T-cell (primary cell): ENCODE results near the gene KRT15. TPM values are rescaled to one million over a fixed set of nuclear protein-coding genes. Genes with fewer than 3 reads are reported as not detected.
A peak's percentile ranks its signal among the peaks of the same experiment; 100 is the strongest.

Experiments used
- ATAC-seq, 4 experiments: fragments of 200-7000 bp in 3 of 4; fragments of 150-1000 bp in 1 of 4; cut with Tn5 transposase; replicated peaks in 1 of 4; 1 replicate in 3 of 4; 2 replicates in 1 of 4; pipeline ENCODE4 v1.10.0; 2021; ENCODE audit warnings: moderate library complexity in 3 of 4, mild to moderate bottlenecking in 2 of 4, moderate number of reproducible peaks in 1 of 4
- CTCF ChIA-PET, 2 donors: fragments of 300-600 bp; sonication (Branson Sonifier 250); formaldehyde crosslinking; loops; one replicate each; lab custom pipeline; 2022; ENCODE audit warnings: antibody characterized with exemption in 2 of 2; lab: Charles Lee
- POLR2A ChIA-PET, 2 donors: fragments of 300-600 bp; sonication (Branson Sonifier 250); formaldehyde crosslinking; loops; one replicate each; lab custom pipeline; 2022; ENCODE audit warnings: antibody characterized with exemption in 2 of 2; lab: Charles Lee
- DNase-seq, 35 experiments: peaks; one replicate each; pipeline versions ENCODE4 v3.0.0 to v3.0.0-alpha.2; 2013 to 2023
- H3K27ac ChIP-seq: one replicate; pipeline ENCODE4 v1.5.1; 2013; ENCODE audit warnings: low read length
- H3K27me3 ChIP-seq, 2 experiments: replicated peaks in 1 of 2; 1 replicate in 1 of 2; 2 replicates in 1 of 2; pipeline versions ENCODE4 v1.6.1 to v1.7.0; 2013; ENCODE audit warnings: low read length in 1 of 2, mixed read lengths in 1 of 2; ENCODE audit not compliant: control insufficient read depth in 2 of 2, insufficient read depth in 2 of 2; ENCODE audit errors: extremely low read depth in 1 of 2
- H3K36me3 ChIP-seq, 2 donors: 1 replicate in 1 of 2; 2 replicates in 1 of 2; pipeline versions ENCODE4 v1.6.1 to v1.7.0; 2013; ENCODE audit warnings: low read length in 1 of 2; ENCODE audit not compliant: control insufficient read depth in 2 of 2, insufficient read depth in 1 of 2; ENCODE audit errors: extremely low read depth in 1 of 2
- H3K4me1 ChIP-seq, 2 experiments: 1 replicate in 1 of 2; 2 replicates in 1 of 2; pipeline versions ENCODE4 v1.6.1 to v1.7.0; 2013; ENCODE audit warnings: low read length in 2 of 2, mixed read lengths in 1 of 2; ENCODE audit not compliant: insufficient read depth in 2 of 2, control insufficient read depth in 1 of 2; ENCODE audit errors: extremely low read depth in 1 of 2
- H3K4me3 ChIP-seq, 2 donors: 1 replicate in 1 of 2; 2 replicates in 1 of 2; pipeline versions ENCODE4 v1.5.1 to v1.7.0; 2013; ENCODE audit warnings: mild to moderate bottlenecking in 2 of 2, low read length in 1 of 2, moderate library complexity in 1 of 2; ENCODE audit not compliant: control insufficient read depth in 1 of 2; ENCODE audit errors: extremely low read depth in 1 of 2
- H3K9me3 ChIP-seq: 2 replicates; pipeline ENCODE4 v1.7.0; 2013
- H3K27ac Mint-ChIP-seq, 2 donors: one replicate each; pipeline ENCODE4 v1.8.0; 2020 to 2021; ENCODE audit warnings: mild to moderate bottlenecking in 2 of 2, mixed read lengths in 2 of 2
- H3K27me3 Mint-ChIP-seq, 2 donors: one replicate each; pipeline ENCODE4 v1.8.0; 2021 to 2022; ENCODE audit warnings: mixed read lengths in 2 of 2
- H3K36me3 Mint-ChIP-seq: one replicate; pipeline ENCODE4 v1.8.0; 2021; ENCODE audit warnings: mixed read lengths
- H3K4me1 Mint-ChIP-seq, 3 donors: one replicate each; pipeline ENCODE4 v1.8.0; 2020 to 2022; ENCODE audit warnings: mixed read lengths in 3 of 3, mild to moderate bottlenecking in 1 of 3
- H3K4me3 Mint-ChIP-seq, 3 donors: one replicate each; pipeline ENCODE4 v1.8.0; 2020 to 2022; ENCODE audit warnings: mild to moderate bottlenecking in 3 of 3, mixed read lengths in 3 of 3, moderate library complexity in 3 of 3
- H3K9me3 Mint-ChIP-seq, 3 donors: one replicate each; pipeline ENCODE4 v1.8.0; 2020 to 2022; ENCODE audit warnings: mixed read lengths in 3 of 3
- WGBS: methylation state at CpG from one replicate; pipeline ENCODE4 v1.1.5; 2013; ENCODE audit warnings: missing lambda C conversion rate; ENCODE audit not compliant: insufficient coverage; 5-methylcytosine and 5-hydroxymethylcytosine counted together
- total RNA-seq, 35 experiments: library from RNA in 6 of 35; stranded (reverse) in 6 of 35; fragments of 120-200 nt in 1 of 35; gene quantifications; one replicate each; pipeline versions ENCODE4 v1.2.1 to v1.2.4 and lab custom pipeline; 2013 to 2026

The KRT15 gene
- total RNA-seq, 5 donors from 2014 or later (not counting 1 experiment from before 2014, with no cell fraction given), result 0.18 to 0.63 TPM; not detected in 3

GRCh38 chr17:41531993-41532392, 13.3 kb upstream of the KRT15 start:
- ATAC-seq (no peak), DNase-seq (no peak)
- Mint-ChIP-seq H3K27me3 (peaks cover 57 to 68% of the 10 kb centered on the region in 2 donors), H3K36me3 (no peaks in the 10 kb centered on the region), H3K27ac (no peak overlapping the region), H3K9me3 (no peaks in the 10 kb centered on the region), H3K4me3 (no peak overlapping the region), H3K4me1 (peaks cover 5 to 16% (median 10%) of the 10 kb centered on the region in 3 donors)
- peaks cover 4 to 65% of the 10 kb centered on the region in 2 experiments for H3K27me3 ChIP-seq
- H3K36me3 ChIP-seq, result no peaks in the 10 kb centered on the region
- ChIA-PET CTCF (interaction anchor here in 1 of 2 donors (0.7 kb wide), 1 partner anchor 17 kb away, joined by 3 read pairs; no protein-coding TSS in a partner anchor), POLR2A (interaction anchor here in 1 of 2 donors (0.5 kb wide), 1 partner anchor 1381 kb away, joined by 4 read pairs; no protein-coding TSS in a partner anchor)
- H3K4me1 ChIP-seq, result peaks cover 0 to 15% of the 10 kb centered on the region in 2 experiments
- WGBS, result no CpG with 5 or more reads among the region's 1 CpG
- no peaks in the 10 kb centered on the region for H3K9me3 ChIP-seq
- no peak overlapping the region for H3K27ac ChIP-seq
- H3K4me3 ChIP-seq, result no peak overlapping the region

GRCh38 chr17:41530062-41531048, 11.7 kb upstream of the KRT15 start:
- Histone ChIP-seq H3K36me3 (no peaks in the 10 kb centered on the region), H3K9me3 (no peaks in the 10 kb centered on the region), H3K4me3 (no peak overlapping the region), H3K27me3 (peaks cover 4 to 64% of the 10 kb centered on the region in 2 experiments), H3K27ac (no peak overlapping the region), H3K4me1 (peaks cover 0 to 16% of the 10 kb centered on the region in 2 experiments)
- peaks cover 57 to 69% of the 10 kb centered on the region in 2 donors for H3K27me3 Mint-ChIP-seq
- no peaks in the 10 kb centered on the region for H3K9me3 Mint-ChIP-seq
- no peaks in the 10 kb centered on the region for H3K36me3 Mint-ChIP-seq
- 100% methylated on average over 1 of the region's 8 CpGs for WGBS
- peaks cover 5 to 18% (median 11%) of the 10 kb centered on the region in 3 donors for H3K4me1 Mint-ChIP-seq
- no peak for DNase-seq
- ChIA-PET CTCF (no interaction called here), POLR2A (no interaction called here)
- no peak overlapping the region for H3K4me3 Mint-ChIP-seq
- no peak overlapping the region for H3K27ac Mint-ChIP-seq
- ATAC-seq, result no peak

- H3K9me3 Mint-ChIP-seq, result no peaks in the 10 kb centered on the region
- 33% methylated on average over 1 of the region's 5 CpGs for WGBS
- peaks cover 0 to 16% of the 10 kb centered on the region in 2 experiments for H3K4me1 ChIP-seq
- peaks cover 53 to 61% of the 10 kb centered on the region in 2 donors for H3K27me3 Mint-ChIP-seq
- H3K27me3 ChIP-seq, result peaks cover 4 to 65% of the 10 kb centered on the region in 2 experiments
- no peak overlapping the region for H3K4me3 ChIP-seq
- no peaks in the 10 kb centered on the region for H3K36me3 ChIP-seq
- peak overlapping the region in 1 of 3 donors; percentile 70 for H3K4me3 Mint-ChIP-seq
- no peak overlapping the region for H3K27ac Mint-ChIP-seq
- no peak overlapping the region for H3K27ac ChIP-seq
- H3K4me1 Mint-ChIP-seq, result peaks cover 5 to 18% (median 11%) of the 10 kb centered on the region in 3 donors
- no peaks in the 10 kb centered on the region for H3K36me3 Mint-ChIP-seq
- ATAC-seq (no peak), DNase-seq (no peak)
- no peaks in the 10 kb centered on the region for H3K9me3 ChIP-seq
- ChIA-PET POLR2A (no interaction called here), CTCF (no interaction called here)
Observed at GRCh38 chr17:41529491-41529915, 10.8 kb upstream of the KRT15 start.

- WGBS, result 37% methylated on average over 10 of the region's 10 CpGs
- H3K4me3 Mint-ChIP-seq, result peak overlapping the region; percentile 28 to 70 (median 34)
- H3K27me3 Mint-ChIP-seq, result peaks cover 53 to 61% of the 10 kb centered on the region in 2 donors
- Histone ChIP-seq H3K4me3 (no peak overlapping the region), H3K4me1 (peaks cover 0 to 16% of the 10 kb centered on the region in 2 experiments), H3K36me3 (no peaks in the 10 kb centered on the region), H3K27ac (no peak overlapping the region), H3K9me3 (no peaks in the 10 kb centered on the region), H3K27me3 (peaks cover 4 to 70% of the 10 kb centered on the region in 2 experiments)
- ChIA-PET CTCF (no interaction called here), POLR2A (no interaction called here)
- H3K9me3 Mint-ChIP-seq, result no peaks in the 10 kb centered on the region
- H3K36me3 Mint-ChIP-seq, result no peaks in the 10 kb centered on the region
- peaks cover 5 to 18% (median 11%) of the 10 kb centered on the region in 3 donors for H3K4me1 Mint-ChIP-seq
- ATAC-seq, result no peak
- H3K27ac Mint-ChIP-seq, result no peak overlapping the region
- no peak for DNase-seq
Observed at GRCh38 chr17:41528959-41529353, 10.3 kb upstream of the KRT15 start.

GRCh38 chr17:41527063-41528023, 8.7 kb upstream of the KRT15 start:
- 8% methylated on average over 57 of the region's 62 CpGs for WGBS
- peak overlapping the region; percentile 43 to 70 (median 52) for H3K4me3 Mint-ChIP-seq
- H3K9me3 Mint-ChIP-seq, result no peaks in the 10 kb centered on the region
- H3K4me1 Mint-ChIP-seq, result peaks cover 5 to 18% (median 11%) of the 10 kb centered on the region in 3 donors
- Histone ChIP-seq H3K27ac (no peak overlapping the region), H3K4me1 (peaks cover 0 to 16% of the 10 kb centered on the region in 2 experiments), H3K27me3 (peaks cover 4 to 69% of the 10 kb centered on the region in 2 experiments), H3K36me3 (no peaks in the 10 kb centered on the region), H3K4me3 (peak overlapping the region in 1 of 2 donors; percentile 15), H3K9me3 (no peaks in the 10 kb centered on the region)
- ChIA-PET CTCF (no interaction called here), POLR2A (no interaction called here)
- peak in 3 of 4 experiments; percentile 31 to 65 (median 61) for ATAC-seq
- H3K27me3 Mint-ChIP-seq, result peaks cover 44 to 54% of the 10 kb centered on the region in 2 donors
- no peaks in the 10 kb centered on the region for H3K36me3 Mint-ChIP-seq
- H3K27ac Mint-ChIP-seq, result no peak overlapping the region
- peak in 3 of 35 experiments; percentile 16 to 17 (median 17) for DNase-seq
